ENCODE data around the gene PRODH2. TPM values are rescaled to one million over a fixed set of nuclear protein-coding genes. Genes with fewer than 3 reads are reported as not detected.

The PRODH2 gene
- total and polyA plus RNA-seq, 10 of the 15 experiments (the other 5 are each of a cell fraction or from before 2014, with no cell fraction given), result 0.07 TPM; not detected in 9

GRCh38 chr19:35818445-35818844 lies 5.8 kb upstream of the PRODH2 start (continued):
- no peak for TF ChIP-seq E2F4 (IDR thresholded peaks at IDR 0.05; ENCODE audit: low read depth, low read length)

GRCh38 chr19:35816846-35817245 lies 4.2 kb upstream of the PRODH2 start:
- 0 out of 4 replicates have a peak, but pooled peaks cover 0 to 3% of the 10 kb centered on the region in 2 experiments for H3K27me3 ChIP-seq (replicated peaks in 1 of 2; ENCODE audit: control insufficient read depth in 2 of 2, insufficient read depth in 2 of 2, low read length in 1 of 2)
- H3K79me2 ChIP-seq (ENCODE audit: control insufficient read depth, insufficient read depth, low read length), result no peaks in the 10 kb centered on the region
- WGBS (ENCODE audit: insufficient coverage, insufficient replicate concordance, low lambda C conversion rate, missing lambda C conversion rate), result 37% methylated on average over 9 of the region's 9 CpGs
- no TSS peak for BruUV-seq (replicated peaks)
- no peak overlapping the region for H3K4me2 ChIP-seq (ENCODE audit: control insufficient read depth, insufficient read depth)
- SMC1A ChIA-PET (ENCODE audit: uncharacterized antibody, unreplicated experiment), result no interaction called here
- no peaks in the 10 kb centered on the region for H3K9me3 ChIP-seq (replicated peaks; ENCODE audit: control insufficient read depth, insufficient read depth, low read length)
- DNase-seq (ENCODE audit: low read depth, low spot score) (no peak), ATAC-seq (no peak), FAIRE-seq (no peak)
- CTCF ChIA-PET, result interaction anchor here (1.1 to 2.5 kb wide), 3 partner anchors 14 to 122 kb away, joined by 3 to 6 read pairs (median 4); no protein-coding TSS in a partner anchor
- TF ChIP-seq E4F1 (IDR thresholded peaks at IDR 0.05; ENCODE audit: borderline replicate concordance, partially characterized antibody), result no peak
- no peak for TF ChIP-seq HSF1 (IDR thresholded peaks at IDR 0.05; ENCODE audit: low read depth, low read length)
- TF ChIP-seq MYC (IDR thresholded peaks at IDR 0.05; ENCODE audit: insufficient read depth, insufficient read length, insufficient replicate concordance, low read length, severe bottlenecking), result no peak
- TF ChIP-seq ZBTB40 (IDR thresholded peaks at IDR 0.05; ENCODE audit: borderline replicate concordance), result no peak
- TF ChIP-seq JUNB (IDR thresholded peaks at IDR 0.05), result no peak
- no peak for TF ChIP-seq SMC3 (IDR thresholded peaks at IDR 0.05; ENCODE audit: borderline replicate concordance, low read length)
- no peak for TF ChIP-seq MLLT1 (IDR thresholded peaks at IDR 0.05)
- POLR2A ChIA-PET, result interaction anchor here (0.6 kb wide), 1 partner anchor 213 kb away, joined by 6 read pairs; no protein-coding TSS in a partner anchor
- H3K27ac ChIP-seq (ENCODE audit: control insufficient read depth, insufficient read depth), result no peak overlapping the region
- no peaks in the 10 kb centered on the region for H4K20me1 ChIP-seq (ENCODE audit: control insufficient read depth, insufficient read depth)
- H2AFZ ChIP-seq (ENCODE audit: control insufficient read depth, low read depth, low read length), result no peak overlapping the region
- no peaks in the 10 kb centered on the region for H3K36me3 ChIP-seq (ENCODE audit: control insufficient read depth in 2 of 2, insufficient read depth in 2 of 2, low read length in 1 of 2)
- H3K4me3 ChIP-seq, result no peak overlapping the region
- intact Hi-C loops (cut with micrococcal nuclease; ENCODE audit: unreplicated experiment), result no loop called here
- in situ Hi-C loops (cut with MboI), result no loop called here
- RAD21 ChIA-PET (ENCODE audit: unreplicated experiment), result interaction anchor here (0.7 to 2.0 kb wide), 2 partner anchors 114 to 124 kb away, joined by 4 to 6 read pairs; no protein-coding TSS in a partner anchor
- no peaks in the 10 kb centered on the region for H3K4me1 ChIP-seq (ENCODE audit: control insufficient read depth, insufficient read depth, low read length)
- H3K9ac ChIP-seq (ENCODE audit: control insufficient read depth, insufficient read depth, low read length), result no peak overlapping the region
